ENCODE data around the gene AK8.

AK8 gene

DNA sequence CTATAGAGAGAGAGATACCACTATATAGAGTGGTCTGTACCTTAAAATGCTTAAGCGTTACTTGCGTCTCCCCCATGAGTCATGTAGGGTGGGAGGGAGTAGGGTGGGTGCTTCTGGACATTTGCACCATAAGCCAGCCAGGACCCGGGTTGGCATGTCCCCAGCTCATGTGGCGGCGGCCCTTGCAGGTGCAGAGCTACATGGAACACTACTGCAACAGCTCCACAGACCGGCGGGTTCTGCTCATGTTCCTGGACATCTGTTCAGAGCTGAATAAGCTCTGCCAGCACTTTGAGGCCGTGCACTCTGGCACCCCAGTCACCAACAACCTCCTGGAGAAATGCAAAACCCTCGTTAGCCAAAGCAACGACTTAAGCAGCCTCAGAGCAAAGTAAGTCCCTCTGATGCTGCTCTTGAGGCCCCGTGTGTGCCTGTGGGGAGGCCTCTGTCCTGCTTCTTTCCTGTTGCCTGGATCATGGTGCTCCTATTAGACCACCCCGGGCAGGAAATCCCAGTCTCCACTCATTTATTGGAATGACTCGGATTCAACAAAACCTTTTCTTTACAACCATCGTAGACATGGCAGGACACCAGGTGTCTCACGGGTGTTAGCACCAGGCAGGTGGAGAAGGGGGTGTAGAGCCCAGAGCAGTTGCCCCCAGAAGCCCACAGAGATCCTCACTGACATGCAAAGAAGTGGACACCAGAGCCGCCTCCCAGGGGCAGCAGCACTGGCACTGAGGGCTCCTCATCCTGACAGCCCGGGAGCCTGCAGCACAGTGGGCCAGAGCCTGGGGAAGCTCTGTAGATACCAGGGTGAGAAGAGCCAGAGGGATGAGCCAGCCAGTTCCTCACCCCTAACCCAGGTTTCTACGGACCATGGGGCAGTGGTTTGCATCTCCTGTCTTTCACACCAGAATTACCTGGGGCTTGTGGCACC, 9.4 kb upstream of the AK8 start:
- no peak for DNase-seq (ENCODE audit: low spot score)

DNA sequence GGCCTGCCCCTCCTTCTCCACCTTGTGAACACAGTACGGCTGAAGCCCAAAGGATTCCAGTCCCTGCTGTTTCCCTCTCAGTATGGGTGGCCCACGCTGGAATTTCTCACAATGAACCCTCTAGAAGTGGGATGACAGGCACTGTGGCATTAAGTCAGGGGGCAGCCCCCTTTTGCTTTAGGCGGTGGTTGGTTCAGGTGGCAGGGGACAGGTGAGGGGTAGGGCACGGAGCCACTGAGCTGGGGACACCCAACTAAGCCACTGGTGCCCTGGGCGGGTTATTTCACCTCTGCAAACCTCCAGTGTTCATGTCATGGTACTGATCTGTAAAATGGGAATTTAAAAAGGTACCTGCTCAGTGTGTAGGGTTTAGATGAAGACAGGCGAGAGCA, 8.2 kb upstream of the AK8 start:
- no peak for DNase-seq (ENCODE audit: low spot score)

DNA sequence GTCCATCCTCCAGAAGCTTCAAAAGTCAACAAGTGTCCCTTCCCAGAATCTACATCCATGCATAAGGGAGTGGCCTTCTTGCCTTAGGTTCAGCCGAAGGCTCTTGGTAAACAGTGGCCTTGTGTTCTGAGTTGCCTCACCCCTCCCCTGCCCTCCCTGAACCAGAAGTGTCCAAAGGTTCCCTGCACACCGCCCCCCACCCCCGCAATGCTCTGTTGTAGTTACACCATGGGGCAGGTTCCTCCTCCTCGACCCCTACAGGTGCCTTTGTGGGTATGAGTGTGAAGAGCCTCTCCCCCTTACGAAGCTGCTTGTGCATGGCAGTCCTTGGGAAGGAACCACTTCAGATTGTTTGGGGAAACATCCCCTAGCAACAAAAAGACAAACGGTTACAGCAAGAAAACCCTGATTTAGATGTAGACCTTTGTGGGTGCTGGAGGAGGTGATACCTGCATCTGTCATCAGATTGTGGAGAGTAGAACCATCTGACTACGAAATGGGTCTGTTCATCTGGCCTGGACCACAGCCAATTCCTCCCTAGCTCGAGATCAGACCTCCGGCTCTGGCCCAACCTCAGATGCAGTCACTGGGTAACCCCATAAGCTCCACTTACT, 7.7 kb upstream of the AK8 start:
- no peak for DNase-seq (ENCODE audit: low spot score)

DNA sequence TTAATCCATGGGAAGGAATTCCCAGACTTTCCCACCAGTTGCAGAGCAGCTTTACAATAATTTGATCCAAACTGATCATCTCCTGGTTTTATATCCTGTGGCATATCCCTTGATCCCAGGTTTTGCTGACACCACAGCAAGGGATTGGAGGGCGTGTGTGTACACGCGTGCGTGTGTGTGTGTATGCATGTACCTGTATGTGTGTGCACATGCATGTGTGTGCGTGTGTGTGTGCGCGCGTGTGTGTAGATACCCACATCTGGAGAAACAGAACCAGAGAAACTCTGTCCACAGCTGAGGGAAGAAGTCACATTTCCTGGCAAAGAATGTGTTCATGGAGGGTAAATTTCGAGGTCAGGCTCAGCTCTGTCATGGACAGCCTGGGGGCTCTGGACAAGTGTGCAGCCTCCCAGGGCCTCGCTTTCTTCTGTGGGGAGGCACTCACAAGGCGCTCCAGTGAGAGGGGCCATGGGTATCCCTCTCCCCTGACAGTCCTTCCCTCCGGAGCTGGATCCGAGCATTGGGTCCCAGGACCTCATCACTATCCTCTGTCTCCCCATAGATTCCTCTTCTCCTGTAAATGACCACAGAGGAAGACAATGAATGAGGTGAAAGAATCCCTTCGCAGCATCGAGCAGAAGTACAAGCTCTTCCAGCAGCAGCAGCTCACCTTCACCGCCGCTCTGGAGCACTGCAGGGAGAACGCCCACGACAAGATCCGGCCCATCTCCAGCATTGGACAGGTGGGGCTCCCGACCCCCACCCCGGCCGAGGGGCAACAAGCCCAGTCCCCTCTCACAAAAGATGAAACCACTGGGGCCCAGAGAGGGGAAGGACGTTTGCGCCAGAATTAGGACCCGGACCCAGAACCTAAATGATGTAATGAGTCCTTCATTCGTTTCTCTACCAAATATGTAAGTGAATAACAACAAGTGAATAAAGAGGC, 5.5 kb upstream of the AK8 start:
- no peak for DNase-seq (ENCODE audit: low spot score)

DNA sequence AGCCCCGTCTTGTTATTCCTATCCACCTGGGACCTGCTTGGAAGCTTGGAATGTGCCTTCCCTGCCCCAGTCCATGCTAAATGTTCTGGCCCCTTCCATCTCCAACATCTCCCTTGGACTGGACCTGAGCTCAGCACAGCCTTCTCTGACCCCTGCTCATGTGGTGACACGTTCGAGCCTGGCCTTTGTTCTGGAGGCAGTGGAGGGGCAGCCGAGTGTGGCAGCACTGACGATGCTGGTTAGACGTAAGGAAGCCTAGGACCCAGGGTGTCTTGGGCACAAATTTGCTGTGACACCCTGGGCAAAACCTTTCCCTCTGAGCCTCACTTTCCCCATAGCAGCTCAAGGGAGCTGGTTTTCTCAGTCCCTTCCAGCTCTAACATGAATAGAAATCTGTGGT, 4.5 kb upstream of the AK8 start:
- DNase-seq (ENCODE audit: low spot score): no peak

DNA sequence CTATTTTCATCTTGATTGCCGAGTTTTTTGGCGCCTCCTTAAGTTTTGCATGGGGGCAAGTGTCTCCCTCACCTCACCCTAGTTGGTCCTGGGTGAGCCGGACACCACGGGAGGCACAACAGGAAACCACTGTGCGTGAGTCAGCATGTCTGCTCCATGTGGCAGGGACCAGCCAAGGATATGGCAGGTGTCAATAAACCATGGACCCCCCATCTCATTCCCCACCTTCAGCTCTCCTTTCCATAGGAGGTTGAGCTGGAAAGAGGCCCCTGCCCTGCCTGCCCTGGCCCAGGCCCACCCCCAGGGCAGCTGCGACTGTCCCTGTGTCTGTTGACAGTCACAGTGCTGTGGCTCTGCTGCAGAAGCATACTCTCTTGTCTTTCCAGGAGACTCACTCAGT, 3.7 kb upstream of the AK8 start:
- no peak for DNase-seq (ENCODE audit: low spot score)

DNA sequence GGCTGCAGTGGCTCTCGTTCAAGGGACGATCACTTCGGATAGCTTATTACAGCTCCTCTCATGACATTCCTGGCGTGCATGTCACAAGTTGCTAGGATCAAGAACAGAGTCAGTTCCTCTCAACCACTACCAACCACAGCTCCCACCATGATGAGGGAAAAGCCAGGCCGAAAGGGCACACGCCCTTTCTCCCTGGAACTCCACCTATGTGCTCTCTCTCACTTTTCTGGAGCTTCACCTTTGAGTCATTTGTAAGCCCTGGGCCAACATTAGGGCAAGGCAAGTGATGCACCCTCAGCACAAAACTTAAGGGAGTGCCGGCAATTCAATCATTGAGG, 2.2 kb upstream of the AK8 start:
- no peak for DNase-seq (ENCODE audit: low spot score)

DNA sequence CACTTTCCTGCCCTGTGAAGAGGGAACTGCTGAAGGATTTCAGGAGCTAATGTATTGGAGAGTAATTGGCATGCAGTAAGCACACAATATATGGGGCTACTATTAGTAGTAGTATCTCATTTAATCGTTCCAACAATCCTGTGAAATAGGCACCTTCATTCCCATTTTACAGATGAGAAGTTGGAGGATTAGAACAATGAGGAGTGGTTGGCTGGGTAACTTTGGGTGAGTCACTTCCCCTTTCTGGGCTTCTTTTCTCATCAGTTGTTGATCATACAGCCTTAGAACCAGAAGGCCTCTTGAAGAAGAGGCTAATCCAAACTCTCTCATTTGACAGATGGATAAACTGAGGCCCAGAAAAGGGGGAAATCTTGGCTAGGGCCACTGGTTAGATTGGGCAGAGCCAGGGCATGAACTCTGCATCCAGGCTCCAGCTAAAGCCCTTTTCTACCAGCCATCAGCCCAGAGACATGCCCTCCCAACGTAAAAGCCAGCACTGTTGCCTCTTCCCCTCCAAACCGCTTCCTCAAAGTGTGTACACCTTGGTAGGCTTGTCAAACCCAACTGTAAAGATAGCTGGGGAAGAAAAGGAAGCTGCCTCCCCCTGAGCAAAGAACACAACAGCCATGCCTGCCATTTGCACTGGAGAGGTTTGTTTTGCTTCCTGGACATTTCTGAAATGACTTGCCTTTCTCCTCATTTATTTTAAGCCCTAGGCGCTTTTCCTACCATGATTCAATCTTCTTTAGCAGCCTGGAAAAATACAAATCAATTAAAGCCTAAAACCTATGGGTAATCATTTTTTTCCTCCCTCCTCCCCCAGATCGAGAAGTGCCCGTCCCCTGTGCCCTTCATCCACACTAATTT, 1.6 kb upstream of the AK8 start:
- DNase-seq (ENCODE audit: low spot score): no peak

DNA sequence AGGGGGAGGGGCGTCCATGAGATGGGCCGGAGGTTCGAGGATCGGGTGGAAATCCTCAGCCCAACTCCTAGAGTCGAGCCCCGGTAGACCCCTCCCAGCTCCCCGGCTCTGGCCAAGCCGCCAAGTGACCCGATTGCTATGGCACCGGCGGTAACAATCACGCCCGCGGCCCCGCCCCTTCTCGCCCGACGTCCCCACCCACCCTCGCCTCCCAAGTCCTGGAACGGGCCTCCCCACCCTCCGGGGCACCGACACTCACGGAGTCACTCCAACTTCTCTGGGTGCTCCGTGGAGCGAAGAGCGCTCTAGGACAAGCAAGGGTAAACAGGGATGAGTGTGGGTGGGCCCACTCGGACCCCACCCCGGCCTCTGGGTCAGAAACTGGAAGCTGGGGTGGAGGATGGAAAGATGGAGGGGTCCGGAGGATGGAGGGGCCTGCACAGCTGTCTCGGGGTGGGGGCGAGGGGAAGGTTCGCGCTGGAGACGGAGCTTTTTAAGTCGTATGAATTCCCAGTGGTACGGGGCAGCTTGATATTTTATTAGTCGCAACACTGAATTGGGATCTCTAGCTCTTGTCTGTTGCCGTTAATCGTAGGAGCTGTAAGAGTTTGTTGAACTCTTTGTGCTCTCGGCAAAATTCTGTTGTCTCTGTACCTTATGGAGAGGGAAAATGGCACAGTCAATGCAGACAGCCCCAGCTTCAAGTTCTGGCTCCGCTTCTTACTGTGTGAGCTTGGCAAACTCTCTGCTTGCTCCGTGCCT, 792 bp upstream of the AK8 start, which contains the start of gene SPACA9:
Gene SPACA9 (plus strand): TSS at position 204 of the 762 bp plus-strand sequence. CDS start 5,050 bp downstream, outside the sequence.
- DNase-seq (ENCODE audit: low spot score): peak; percentile 27

DNA sequence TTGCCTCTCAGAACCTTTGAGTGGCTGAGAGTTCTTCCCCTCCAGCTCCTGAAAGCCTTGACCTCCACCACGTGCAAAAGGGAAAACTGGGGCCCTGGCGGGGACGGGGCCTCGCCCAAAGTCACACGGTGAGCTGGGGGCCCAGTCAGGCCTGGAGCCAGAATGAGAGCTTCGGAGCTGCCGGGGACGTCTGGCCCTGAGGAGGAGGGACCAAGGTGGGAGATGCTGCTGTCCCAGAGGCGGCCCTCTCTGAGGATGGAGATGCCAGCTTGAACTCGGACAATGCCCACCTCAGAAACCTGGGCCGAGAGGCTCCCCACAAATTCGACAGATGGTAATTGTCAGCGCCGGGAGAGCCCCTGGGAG, 643 bp downstream of the AK8 start:
- DNase-seq (ENCODE audit: low spot score): no peak

DNA sequence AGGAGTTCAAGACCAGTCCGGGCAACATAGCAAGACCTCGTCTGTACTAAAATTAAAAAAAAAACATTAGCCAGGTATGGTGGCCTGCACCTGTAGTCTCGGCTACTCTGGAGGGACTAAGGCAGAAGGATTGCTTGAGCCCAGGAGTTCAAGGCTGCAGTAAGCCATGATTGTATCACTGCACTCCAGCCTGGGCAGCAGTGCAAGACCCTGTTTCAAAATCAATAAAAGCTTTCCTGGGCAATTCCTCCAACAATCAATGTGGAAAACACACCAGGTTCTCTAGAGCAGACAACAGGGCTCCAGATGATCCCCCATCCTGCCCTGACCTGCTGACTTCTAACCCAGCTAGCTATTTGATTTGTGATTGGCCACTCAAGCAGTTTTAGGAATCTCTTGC, 1.2 kb downstream of the AK8 start:
- no peak for DNase-seq (ENCODE audit: low spot score)

DNA sequence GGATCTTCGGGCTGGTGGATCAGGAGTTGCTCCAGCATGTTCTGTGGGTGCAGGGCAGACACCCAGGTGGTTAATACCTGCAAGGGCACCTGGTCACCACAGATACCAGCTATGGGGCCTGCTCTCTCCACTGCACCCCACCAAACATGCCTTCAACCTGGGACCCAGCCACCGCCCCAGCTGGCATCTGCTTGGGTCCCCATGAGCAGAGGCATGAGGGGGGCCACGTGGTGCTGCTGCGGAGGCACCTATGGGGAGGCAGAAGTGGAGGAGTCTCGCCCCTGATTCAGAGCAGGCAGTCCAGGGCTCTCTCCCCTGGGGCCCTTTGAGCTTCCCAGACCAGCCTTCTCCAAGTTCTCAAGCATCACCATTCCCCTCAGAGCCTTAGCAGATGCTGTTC, 2.9 kb downstream of the AK8 start:
- no peak for DNase-seq (ENCODE audit: low spot score)

DNA sequence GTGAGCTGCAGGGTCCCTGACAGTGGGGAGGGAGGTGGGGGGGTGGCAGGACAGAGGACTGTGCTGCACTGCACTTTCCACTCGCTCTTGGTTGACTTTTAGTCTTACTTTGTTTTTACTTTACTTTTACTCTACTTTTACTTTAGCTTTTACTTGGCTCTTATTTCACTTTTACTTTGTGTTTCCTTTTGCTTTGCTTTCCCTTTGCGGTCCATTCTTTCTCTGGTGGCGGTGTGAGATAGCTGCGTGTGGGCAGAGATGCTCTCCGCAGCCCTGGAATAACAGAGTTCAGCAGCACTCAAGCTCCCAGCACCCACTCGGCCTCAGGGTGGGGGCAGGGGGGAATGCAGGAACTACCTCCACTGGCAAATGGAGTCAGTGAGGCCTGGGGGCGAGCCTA, 4.7 kb downstream of the AK8 start:
- DNase-seq (ENCODE audit: low spot score): no peak

DNA sequence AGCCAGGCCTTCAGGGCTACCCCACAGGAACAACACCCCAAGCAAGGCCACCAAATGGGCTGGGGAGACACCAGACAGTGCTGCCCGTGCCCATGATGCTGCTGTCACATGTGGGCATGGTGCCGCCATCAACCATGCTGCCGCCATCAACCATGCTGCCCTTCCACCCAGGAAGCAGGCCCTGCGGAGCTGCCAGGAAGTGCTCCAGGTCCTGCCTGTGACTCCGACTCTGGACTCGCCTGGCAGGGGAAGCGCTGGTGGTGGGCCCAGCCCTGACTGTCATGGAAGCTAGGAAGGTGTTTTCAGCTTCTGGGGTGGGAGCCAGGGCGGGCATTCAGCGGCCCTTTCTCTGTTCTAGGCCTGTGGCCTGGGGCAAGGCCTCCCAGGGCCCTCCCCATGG, 8.8 kb downstream of the AK8 start:
- no peak for DNase-seq (ENCODE audit: low spot score)

DNA sequence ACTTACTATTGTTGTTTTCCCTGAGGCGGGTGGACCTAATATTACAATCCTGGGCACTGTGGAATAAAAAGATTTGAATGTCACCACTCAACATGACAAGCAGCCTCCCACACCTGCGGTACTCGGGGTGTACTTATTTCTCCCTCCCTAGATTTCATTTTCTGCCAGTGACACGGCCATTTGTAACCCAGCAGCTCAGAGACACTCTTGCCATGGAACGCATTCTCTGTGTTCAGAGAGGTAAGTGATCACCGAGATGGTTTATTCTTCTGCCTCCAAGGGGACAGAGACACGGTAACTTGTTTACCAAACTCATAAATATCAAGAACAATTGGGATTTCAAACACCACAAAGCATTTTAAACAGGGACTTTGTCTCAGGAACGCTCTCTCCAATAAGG, 11.2 kb downstream of the AK8 start:
- no peak for DNase-seq (ENCODE audit: low spot score)

DNA sequence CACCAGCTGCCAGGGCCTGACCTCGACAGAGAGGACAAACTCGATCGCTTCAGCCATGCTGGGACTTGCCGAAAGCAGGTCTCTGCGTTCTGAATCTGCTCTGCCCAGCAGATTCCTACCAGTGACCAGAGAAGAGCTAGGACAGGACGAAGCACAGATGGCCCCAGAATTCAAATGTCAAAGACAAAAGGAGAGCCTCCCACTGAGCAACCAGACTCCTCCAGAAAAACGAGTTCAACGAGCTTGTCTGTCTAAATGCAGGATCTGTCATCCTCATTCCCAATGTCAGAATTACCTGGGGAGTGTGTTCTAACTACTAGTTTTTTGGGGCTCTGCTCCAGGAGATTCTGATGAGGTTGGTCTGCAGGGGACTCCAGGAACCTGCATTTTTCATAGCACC, 13.4 kb downstream of the AK8 start:
- no peak for DNase-seq (ENCODE audit: low spot score)

DNA sequence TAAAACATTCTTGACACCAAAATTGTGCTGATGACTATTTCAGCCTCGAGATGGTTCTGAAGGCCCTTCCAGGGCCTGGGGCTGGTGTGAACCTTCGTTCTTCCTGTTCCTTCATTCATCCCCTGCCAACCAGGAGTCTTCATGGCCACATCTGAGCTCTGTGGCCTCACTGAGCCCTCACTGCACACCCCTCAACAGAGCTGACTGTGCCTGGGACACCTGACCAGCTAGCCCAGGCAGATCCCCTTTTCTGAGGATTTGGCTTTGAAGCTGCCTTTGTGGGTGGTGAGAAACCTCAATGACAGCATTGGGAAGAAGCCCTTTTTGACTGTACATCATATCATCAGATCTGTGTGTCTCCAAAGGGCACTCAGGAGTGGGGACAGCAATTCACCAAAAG, 13.8 kb downstream of the AK8 start:
- DNase-seq (ENCODE audit: low spot score): no peak

DNA sequence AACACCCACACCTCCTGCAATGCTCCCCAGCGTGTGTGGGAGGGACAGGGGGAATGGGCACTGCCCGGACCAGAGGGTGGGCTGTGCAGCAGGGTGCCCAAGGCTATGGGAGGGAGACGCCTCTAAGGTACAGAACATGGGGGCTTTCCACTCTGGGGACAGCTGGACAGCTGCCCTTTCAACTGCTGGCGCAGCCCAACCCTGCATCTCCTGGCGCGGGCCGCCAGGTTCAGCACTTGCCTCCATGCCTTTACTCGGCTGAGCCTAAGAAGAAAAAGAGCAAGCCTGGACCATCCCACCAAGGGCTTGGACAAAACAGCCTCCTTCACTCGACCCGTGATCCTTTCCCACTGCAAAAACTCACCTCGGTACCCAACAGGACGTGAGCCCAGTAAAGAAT, 15.0 kb downstream of the AK8 start:
- no peak for DNase-seq (ENCODE audit: low spot score)

DNA sequence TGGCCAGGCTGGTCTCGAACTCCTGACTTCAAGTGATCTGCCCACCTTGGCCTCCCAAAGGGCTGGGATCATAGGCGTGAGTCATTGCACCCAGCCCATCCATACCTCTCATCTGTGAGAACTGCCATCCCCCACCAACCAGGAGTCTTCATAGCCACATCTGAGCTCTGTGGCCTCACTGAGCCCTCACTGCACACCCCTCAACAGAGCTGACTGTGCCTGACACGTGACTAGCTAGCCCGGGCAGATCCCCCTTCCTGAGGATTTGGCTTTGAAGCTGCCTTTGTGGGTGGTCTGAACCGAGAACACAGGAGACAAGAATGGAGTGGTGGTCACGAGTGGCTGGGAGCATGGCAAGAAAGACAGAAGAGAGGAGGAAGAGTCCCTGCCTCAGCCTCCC, 15.6 kb downstream of the AK8 start:
- DNase-seq (ENCODE audit: low spot score): no peak

DNA sequence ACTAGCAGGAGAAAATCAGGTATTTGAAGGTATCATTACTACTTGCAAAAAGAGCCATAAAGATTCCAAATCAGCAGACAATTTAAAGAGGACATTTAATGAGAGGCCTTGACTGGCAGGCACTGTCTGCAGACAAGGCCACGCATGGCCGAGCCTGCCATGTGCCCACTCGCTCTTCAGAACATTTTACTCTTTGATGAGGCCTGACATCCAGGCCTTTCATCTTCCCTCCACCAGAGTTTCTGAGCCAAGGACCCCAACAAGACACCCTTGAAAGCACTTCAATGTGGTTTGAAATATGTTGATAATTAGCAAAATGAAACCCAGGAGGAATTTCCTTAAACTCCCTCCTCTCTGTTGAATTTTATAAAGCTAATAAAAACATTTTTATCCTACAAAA, 16.4 kb downstream of the AK8 start:
- no peak for DNase-seq (ENCODE audit: low spot score)

DNA sequence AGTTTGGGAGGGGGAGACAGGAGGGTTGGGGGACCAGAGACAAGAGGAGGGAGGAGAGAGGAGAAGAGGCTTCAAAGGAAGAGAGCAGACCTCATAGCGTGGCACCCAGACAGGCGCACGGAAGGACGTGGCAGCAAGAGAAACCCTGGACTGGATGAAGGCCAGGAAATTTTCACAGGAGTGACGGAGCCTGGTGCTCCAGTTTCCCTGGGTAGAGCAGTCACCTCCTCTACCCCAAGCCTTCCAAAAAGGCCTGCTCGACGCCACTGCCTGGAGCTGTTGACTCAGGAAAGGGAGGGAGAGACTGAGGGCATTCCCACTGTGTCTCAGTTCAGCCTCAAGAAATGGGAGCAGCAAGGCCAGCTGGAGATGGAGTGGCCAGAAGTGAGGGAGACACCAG, 19.3 kb downstream of the AK8 start:
- no peak for DNase-seq (ENCODE audit: low spot score)
